ENCODE results near the gene ATP10B. TPM values are rescaled to one million over a fixed set of nuclear protein-coding genes. Genes with fewer than 3 reads are reported as not detected.
A peak's percentile ranks its signal among the peaks of the same experiment; 100 is the strongest.

ATP10B gene
- total RNA-seq, 1 donor: not detected

- no peak for DNase-seq (ENCODE audit: low read depth)
- TF ChIP-seq CTCF (IDR thresholded peaks at IDR 0.05; ENCODE audit: insufficient read depth, low read length): no peak
- no peak overlapping the region for H3K4me3 ChIP-seq (ENCODE audit: low read depth, low read length)
Observed at GRCh38 chr5:160555971-160556631, 295.9 kb downstream of the ATP10B start.

- DNase-seq (ENCODE audit: low read depth): no peak
- H3K4me3 ChIP-seq (ENCODE audit: low read depth, low read length): no peak overlapping the region
- TF ChIP-seq CTCF (IDR thresholded peaks at IDR 0.05; ENCODE audit: insufficient read depth, low read length): no peak
Observed at GRCh38 chr5:160555581-160555970, 296.4 kb downstream of the ATP10B start.

GRCh38 chr5:160550075-160550474, 301.9 kb downstream of the ATP10B start:
- H3K4me3 ChIP-seq (ENCODE audit: low read depth, low read length): no peak overlapping the region
- no peak for TF ChIP-seq CTCF (IDR thresholded peaks at IDR 0.05; ENCODE audit: insufficient read depth, low read length)

GRCh38 chr5:160548949-160549645, 302.9 kb downstream of the ATP10B start:
- H3K4me3 ChIP-seq (ENCODE audit: low read depth, low read length): no peak overlapping the region
- TF ChIP-seq CTCF (IDR thresholded peaks at IDR 0.05; ENCODE audit: insufficient read depth, low read length): no peak

More at GRCh38 chr5:160550075-160550474, 301.9 kb downstream of the ATP10B start:
- no peak for DNase-seq (ENCODE audit: low read depth)

GRCh38 chr5:160547872-160548271, 304.1 kb downstream of the ATP10B start:
- no peak for DNase-seq (ENCODE audit: low read depth)
- H3K4me3 ChIP-seq (ENCODE audit: low read depth, low read length): no peak overlapping the region
- no peak for TF ChIP-seq CTCF (IDR thresholded peaks at IDR 0.05; ENCODE audit: insufficient read depth, low read length)

More at GRCh38 chr5:160548949-160549645, 302.9 kb downstream of the ATP10B start:
- peak; percentile 37 for DNase-seq (ENCODE audit: low read depth)

GRCh38 chr5:160547061-160547460, 304.9 kb downstream of the ATP10B start:
- no peak for TF ChIP-seq CTCF (IDR thresholded peaks at IDR 0.05; ENCODE audit: insufficient read depth, low read length)
- no peak overlapping the region for H3K4me3 ChIP-seq (ENCODE audit: low read depth, low read length)
- no peak for DNase-seq (ENCODE audit: low read depth)

Measured in fibroblast of the aortic adventitia (primary cell).